Mesothelial cell of epicardium (in vitro differentiated cells): ENCODE data around the gene TMEM214. TPM values are rescaled to one million over a fixed set of nuclear protein-coding genes. Genes with fewer than 3 reads are reported as not detected.

Experiments used
- DNase-seq, 2 experiments: peaks; one replicate each; pipeline ENCODE4 v3.0.0; 2021; ENCODE audit warnings: low spot score in 2 of 2; ENCODE audit not compliant: unreplicated experiment in 2 of 2
- H3K27ac Mint-ChIP-seq: 2 replicates; pipeline ENCODE4 v1.8.0; 2021; ENCODE audit warnings: mixed read lengths
- H3K27me3 Mint-ChIP-seq: 2 replicates; pipeline ENCODE4 v1.8.0; 2021; ENCODE audit warnings: low read depth, mixed read lengths
- H3K36me3 Mint-ChIP-seq: 2 replicates; pipeline ENCODE4 v1.8.0; 2021; ENCODE audit warnings: mixed read lengths
- H3K4me1 Mint-ChIP-seq: 2 replicates; pipeline ENCODE4 v1.8.0; 2021; ENCODE audit warnings: mixed read lengths
- H3K4me3 Mint-ChIP-seq: 2 replicates; pipeline ENCODE4 v1.8.0; 2021; ENCODE audit warnings: mild to moderate bottlenecking, moderate library complexity, mixed read lengths
- H3K9me3 Mint-ChIP-seq: 2 replicates; pipeline ENCODE4 v1.8.0; 2021; ENCODE audit warnings: mixed read lengths
- total RNA-seq: library from RNA; stranded (reverse); gene quantifications from 3 replicates; pipeline ENCODE4 v1.2.1, GENCODE V29; 2021
- TF ChIP-seq, protein P1 (sequence below): fragments of 200-600 bp; sonication (generic); IDR thresholded peaks from one replicate; pipeline ENCODE4 v1.5.0; 2021; ENCODE audit warnings: antibody characterized with exemption; ENCODE audit not compliant: unreplicated experiment

TMEM214 gene
- total RNA-seq, 1 donor from 2014 or later = 86.8 TPM

DNA sequence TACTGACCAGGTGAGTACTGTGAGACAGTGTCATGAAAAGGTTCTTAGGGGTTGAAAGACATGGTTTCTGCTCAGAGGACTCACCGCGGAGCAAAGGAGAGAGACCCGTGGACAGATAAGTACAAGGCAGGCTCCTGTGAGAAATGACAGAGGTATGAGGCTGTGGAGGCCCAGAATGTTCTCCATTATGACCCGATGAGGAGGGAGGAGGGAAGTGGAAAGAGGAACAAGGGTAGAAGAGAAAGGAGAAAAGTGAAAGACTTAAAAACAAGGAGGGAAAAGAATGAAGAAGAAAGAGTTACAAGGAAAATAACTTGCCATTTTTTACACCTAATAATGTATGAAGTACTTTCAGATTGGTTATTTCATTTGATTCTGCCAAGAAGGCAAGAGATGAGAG is 32.5 kb upstream of the TMEM214 start:
- Mint-ChIP-seq H3K36me3 (no peaks in the 10 kb centered on the region), H3K4me3 (no peak overlapping the region), H3K4me1 (no peaks in the 10 kb centered on the region), H3K27me3 (no peaks in the 10 kb centered on the region), H3K27ac (no peak overlapping the region), H3K9me3 (no peaks in the 10 kb centered on the region)
- TF ChIP-seq, protein P1, sequence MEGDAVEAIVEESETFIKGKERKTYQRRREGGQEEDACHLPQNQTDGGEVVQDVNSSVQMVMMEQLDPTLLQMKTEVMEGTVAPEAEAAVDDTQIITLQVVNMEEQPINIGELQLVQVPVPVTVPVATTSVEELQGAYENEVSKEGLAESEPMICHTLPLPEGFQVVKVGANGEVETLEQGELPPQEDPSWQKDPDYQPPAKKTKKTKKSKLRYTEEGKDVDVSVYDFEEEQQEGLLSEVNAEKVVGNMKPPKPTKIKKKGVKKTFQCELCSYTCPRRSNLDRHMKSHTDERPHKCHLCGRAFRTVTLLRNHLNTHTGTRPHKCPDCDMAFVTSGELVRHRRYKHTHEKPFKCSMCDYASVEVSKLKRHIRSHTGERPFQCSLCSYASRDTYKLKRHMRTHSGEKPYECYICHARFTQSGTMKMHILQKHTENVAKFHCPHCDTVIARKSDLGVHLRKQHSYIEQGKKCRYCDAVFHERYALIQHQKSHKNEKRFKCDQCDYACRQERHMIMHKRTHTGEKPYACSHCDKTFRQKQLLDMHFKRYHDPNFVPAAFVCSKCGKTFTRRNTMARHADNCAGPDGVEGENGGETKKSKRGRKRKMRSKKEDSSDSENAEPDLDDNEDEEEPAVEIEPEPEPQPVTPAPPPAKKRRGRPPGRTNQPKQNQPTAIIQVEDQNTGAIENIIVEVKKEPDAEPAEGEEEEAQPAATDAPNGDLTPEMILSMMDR = no peak
- no peak for DNase-seq

DNA sequence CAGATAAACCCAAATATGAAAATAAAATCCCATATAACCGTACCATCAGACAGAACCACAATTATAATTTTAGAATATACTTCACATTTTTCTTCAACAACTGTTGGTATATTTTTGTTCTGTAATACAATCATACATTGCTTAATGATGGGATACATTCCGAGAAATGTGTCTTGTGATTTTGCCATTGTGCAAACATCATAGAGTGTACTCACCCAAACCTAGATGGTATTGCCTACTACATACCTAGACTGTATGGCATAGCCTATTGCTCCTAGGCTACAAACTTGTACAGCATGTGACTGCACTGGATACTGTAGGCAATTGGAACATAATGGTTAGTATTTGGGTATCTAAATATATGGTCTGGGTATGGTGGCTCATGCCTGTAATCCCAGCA is 31.8 kb upstream of the TMEM214 start:
- TF ChIP-seq, protein P1 = no peak
- H3K9me3 Mint-ChIP-seq = no peaks in the 10 kb centered on the region
- no peak overlapping the region for H3K4me3 Mint-ChIP-seq
- no peaks in the 10 kb centered on the region for H3K27me3 Mint-ChIP-seq
- no peaks in the 10 kb centered on the region for H3K36me3 Mint-ChIP-seq
- no peaks in the 10 kb centered on the region for H3K4me1 Mint-ChIP-seq
- no peak overlapping the region for H3K27ac Mint-ChIP-seq
- no peak for DNase-seq

DNA sequence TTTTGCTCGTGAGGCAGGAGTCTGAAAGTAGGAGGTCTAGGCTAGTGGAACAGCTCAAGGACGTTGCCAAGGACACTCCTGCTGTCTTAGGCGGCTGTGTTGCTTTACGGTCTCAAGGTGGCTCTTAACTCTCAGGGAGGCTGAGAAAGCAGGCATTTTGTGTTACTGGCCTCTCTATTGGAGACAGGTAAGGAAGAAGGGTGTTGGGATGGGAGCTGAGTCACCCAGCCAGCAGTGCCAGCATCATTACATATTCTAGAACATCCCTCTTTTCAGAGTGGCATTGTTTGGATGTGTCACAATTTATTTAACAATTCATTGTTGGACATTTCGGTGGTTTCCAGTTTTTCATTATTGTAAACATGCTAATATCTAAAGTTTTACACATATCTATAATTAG is 30.8 kb upstream of the TMEM214 start:
- TF ChIP-seq, protein P1 = no peak
- Mint-ChIP-seq H3K36me3 (no peaks in the 10 kb centered on the region), H3K9me3 (no peaks in the 10 kb centered on the region), H3K27ac (no peak overlapping the region), H3K4me3 (no peak overlapping the region), H3K27me3 (no peaks in the 10 kb centered on the region), H3K4me1 (peaks cover 5% of the 10 kb centered on the region)
- no peak for DNase-seq

DNA sequence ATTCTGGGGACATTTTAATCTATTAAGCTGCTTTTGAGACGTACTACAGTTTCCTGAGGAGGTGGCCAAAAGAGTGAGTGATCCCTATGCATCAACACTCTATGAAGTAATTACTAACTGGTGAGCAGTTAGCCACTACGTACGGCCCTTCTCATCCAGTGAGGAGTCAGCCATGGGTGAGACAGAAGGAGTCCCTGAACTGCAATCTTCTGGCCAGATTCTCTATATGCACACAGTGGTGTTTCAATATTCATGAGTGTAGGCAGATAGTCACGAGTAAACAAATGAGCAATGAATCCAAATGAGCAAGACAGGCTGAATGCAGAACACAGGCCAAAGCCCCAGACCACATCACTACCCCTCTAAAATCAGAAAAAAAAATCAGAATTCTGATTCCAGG is 29.8 kb upstream of the TMEM214 start:
- DNase-seq = no peak
- Mint-ChIP-seq H3K27ac (no peak overlapping the region), H3K9me3 (no peaks in the 10 kb centered on the region), H3K36me3 (no peaks in the 10 kb centered on the region), H3K27me3 (no peaks in the 10 kb centered on the region), H3K4me3 (no peak overlapping the region), H3K4me1 (peaks cover 10% of the 10 kb centered on the region)
- TF ChIP-seq, protein P1 = no peak

DNA sequence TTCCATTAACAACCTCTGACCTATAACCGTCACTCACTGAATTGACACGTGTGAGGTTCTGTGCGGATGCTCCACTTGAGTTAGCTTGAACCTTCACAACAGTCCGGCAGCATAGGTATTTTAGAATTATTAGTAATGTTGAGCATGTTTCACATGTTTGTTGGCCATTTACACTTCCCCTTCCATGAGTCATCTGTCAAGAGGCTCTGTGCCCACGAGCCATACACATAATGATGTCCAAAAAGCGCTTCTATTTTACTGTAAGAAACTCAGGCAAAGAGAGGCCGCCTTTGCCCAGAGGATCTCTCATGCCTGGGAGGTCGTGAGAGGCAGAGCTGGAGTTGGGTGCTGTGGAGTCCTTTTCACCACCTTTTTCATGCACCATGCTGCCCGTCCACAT is 28.9 kb upstream of the TMEM214 start:
- no peak overlapping the region for H3K4me3 Mint-ChIP-seq
- no peaks in the 10 kb centered on the region for H3K9me3 Mint-ChIP-seq
- H3K27ac Mint-ChIP-seq = no peak overlapping the region
- no peaks in the 10 kb centered on the region for H3K27me3 Mint-ChIP-seq
- H3K36me3 Mint-ChIP-seq = no peaks in the 10 kb centered on the region
- TF ChIP-seq, protein P1 = no peak
- no peak for DNase-seq
- H3K4me1 Mint-ChIP-seq = peaks cover 10% of the 10 kb centered on the region
